ENCODE measurements around the gene PSD4. TPM values are rescaled to one million over a fixed set of nuclear protein-coding genes. Genes with fewer than 3 reads are reported as not detected.

Gene PSD4
- total RNA-seq, 1 donor from 2014 or later: 1.9 TPM

- Mint-ChIP-seq H3K4me3 (ENCODE audit: unreplicated experiment) (no peak overlapping the region), H3K27ac (ENCODE audit: unreplicated experiment) (no peak overlapping the region), H3K4me1 (ENCODE audit: unreplicated experiment) (peaks cover 31% of the 10 kb centered on the region), H3K9me3 (ENCODE audit: unreplicated experiment) (no peaks in the 10 kb centered on the region), H3K36me3 (ENCODE audit: low read depth, unreplicated experiment) (no peaks in the 10 kb centered on the region), H3K27me3 (ENCODE audit: unreplicated experiment) (no peaks in the 10 kb centered on the region)
- TF ChIP-seq CTCF (IDR thresholded peaks at IDR 0.05; ENCODE audit: unreplicated experiment): no peak
- no peak for DNase-seq (ENCODE audit: low spot score)
These were observed 45.9 kb upstream of the PSD4 start for GRCh38 chr2:113127646-113128570.

- peaks cover 23% of the 10 kb centered on the region for H3K4me1 Mint-ChIP-seq (ENCODE audit: unreplicated experiment)
- no peaks in the 10 kb centered on the region for H3K27me3 Mint-ChIP-seq (ENCODE audit: unreplicated experiment)
- DNase-seq (ENCODE audit: low spot score): no peak
- H3K4me3 Mint-ChIP-seq (ENCODE audit: unreplicated experiment): no peak overlapping the region
- no peak overlapping the region for H3K27ac Mint-ChIP-seq (ENCODE audit: unreplicated experiment)
- no peaks in the 10 kb centered on the region for H3K36me3 Mint-ChIP-seq (ENCODE audit: low read depth, unreplicated experiment)
- H3K9me3 Mint-ChIP-seq (ENCODE audit: unreplicated experiment): no peaks in the 10 kb centered on the region
- no peak for TF ChIP-seq CTCF (IDR thresholded peaks at IDR 0.05; ENCODE audit: unreplicated experiment)
These were observed 44.2 kb upstream of the PSD4 start for GRCh38 chr2:113129519-113130078.

DNA sequence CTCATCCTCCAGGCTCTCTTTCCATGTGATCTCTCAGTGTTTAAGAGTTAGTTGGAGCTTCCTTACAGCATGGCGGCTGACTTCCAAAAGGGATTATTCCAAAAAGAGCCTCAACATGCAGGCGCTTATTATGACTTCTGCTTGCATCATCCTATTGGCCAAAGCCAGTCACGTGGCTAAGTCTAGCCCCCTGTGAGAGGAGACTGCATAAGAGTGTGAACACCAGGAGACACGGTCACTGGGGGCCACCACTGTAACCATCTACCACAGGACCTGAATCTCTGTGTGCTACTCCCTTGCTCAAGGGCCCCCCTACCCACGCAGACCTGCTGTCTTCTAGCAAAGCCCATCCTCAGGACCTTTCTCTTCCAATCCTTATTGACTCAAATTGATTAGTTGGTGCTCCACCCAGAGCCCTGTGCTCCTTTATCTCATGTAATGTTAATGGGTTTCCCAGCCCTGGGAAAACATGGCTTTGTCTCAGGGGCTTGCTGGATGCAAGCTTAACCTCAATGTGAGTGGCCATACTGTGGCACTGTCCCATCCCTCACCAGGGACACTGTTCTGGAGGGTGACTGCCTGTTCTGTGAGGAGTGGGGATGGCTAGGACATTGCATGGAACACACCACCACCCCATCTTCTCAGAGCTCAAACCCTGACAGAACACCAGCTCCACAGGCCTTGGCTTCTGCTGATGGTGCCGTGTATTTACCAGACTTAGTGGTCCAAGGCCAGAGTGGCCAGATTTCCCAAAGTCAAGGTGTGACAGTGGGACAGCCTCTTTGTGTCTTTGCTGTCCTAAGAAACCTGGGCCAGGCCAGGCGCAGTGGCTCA lies 42.2 kb upstream of the PSD4 start:
- TF ChIP-seq CTCF (IDR thresholded peaks at IDR 0.05; ENCODE audit: unreplicated experiment): no peak
- Mint-ChIP-seq H3K4me3 (ENCODE audit: unreplicated experiment) (no peak overlapping the region), H3K9me3 (ENCODE audit: unreplicated experiment) (no peaks in the 10 kb centered on the region), H3K4me1 (ENCODE audit: unreplicated experiment) (peaks cover 12% of the 10 kb centered on the region), H3K27me3 (ENCODE audit: unreplicated experiment) (no peaks in the 10 kb centered on the region), H3K27ac (ENCODE audit: unreplicated experiment) (no peak overlapping the region), H3K36me3 (ENCODE audit: low read depth, unreplicated experiment) (no peaks in the 10 kb centered on the region)
- DNase-seq (ENCODE audit: low spot score): no peak

- Mint-ChIP-seq H3K9me3 (ENCODE audit: unreplicated experiment) (no peaks in the 10 kb centered on the region), H3K36me3 (ENCODE audit: low read depth, unreplicated experiment) (no peaks in the 10 kb centered on the region), H3K4me3 (ENCODE audit: unreplicated experiment) (no peak overlapping the region), H3K4me1 (ENCODE audit: unreplicated experiment) (peaks cover 4% of the 10 kb centered on the region), H3K27ac (ENCODE audit: unreplicated experiment) (no peak overlapping the region), H3K27me3 (ENCODE audit: unreplicated experiment) (no peaks in the 10 kb centered on the region)
- no peak for TF ChIP-seq CTCF (IDR thresholded peaks at IDR 0.05; ENCODE audit: unreplicated experiment)
- no peak for DNase-seq (ENCODE audit: low spot score)
These were observed 41.3 kb upstream of the PSD4 start for GRCh38 chr2:113132414-113133021.

Data from endothelial cell (in vitro differentiated cells).